HT1080 (cell line): ENCODE data around the gene ADAMTS9. TPM values are rescaled to one million over a fixed set of nuclear protein-coding genes. Genes with fewer than 3 reads are reported as not detected.
"Not testable (repeated sequence)": the region's sequence is repeated elsewhere in the genome, so short reads cannot be mapped to it uniquely, and the experiment has no call there.

Source experiments
- DNase-seq: peaks from one replicate; pipeline ENCODE4 v3.0.0-alpha.2; 2015; ENCODE audit warnings: low read depth
- total RNA-seq: library from RNA; depleted of rRNA; stranded (reverse); fragments of >200 nt; shearing (Covaris generic); gene quantifications from 2 replicates; pipeline ENCODE4 v1.2.3, GENCODE V29; 2014

Gene ADAMTS9
- total RNA-seq, 1 experiment from 2014 or later = 1.8 TPM

- DNase-seq = not testable (repeated sequence)
Observed at GRCh38 chr3:64545239-64545638, 142.6 kb downstream of the ADAMTS9 start.

GRCh38 chr3:64541803-64542202, 146.0 kb downstream of the ADAMTS9 start:
- DNase-seq = no peak

- DNase-seq = no peak
Observed at GRCh38 chr3:64539451-64540196, 148.2 kb downstream of the ADAMTS9 start.

GRCh38 chr3:64536166-64536565, 151.6 kb downstream of the ADAMTS9 start:
- DNase-seq = no peak

GRCh38 chr3:64533617-64534317, 154.0 kb downstream of the ADAMTS9 start:
- DNase-seq = peak; percentile 80

- DNase-seq = peak; percentile 63
Observed at GRCh38 chr3:64530434-64531049, 157.3 kb downstream of the ADAMTS9 start.

- no peak for DNase-seq
Observed at GRCh38 chr3:64523324-64523723, 164.5 kb downstream of the ADAMTS9 start.

GRCh38 chr3:64520334-64520733, 167.5 kb downstream of the ADAMTS9 start:
- DNase-seq = no peak

- DNase-seq = no peak
Observed at GRCh38 chr3:64518950-64519349, 168.8 kb downstream of the ADAMTS9 start.

- DNase-seq = peak; percentile 15
Observed at GRCh38 chr3:64518496-64518895, 169.3 kb downstream of the ADAMTS9 start.

GRCh38 chr3:64514889-64515288, 172.9 kb downstream of the ADAMTS9 start:
- no peak for DNase-seq

GRCh38 chr3:64509206-64509605, 178.6 kb downstream of the ADAMTS9 start:
- no peak for DNase-seq

GRCh38 chr3:64508140-64508539, 179.7 kb downstream of the ADAMTS9 start:
- no peak for DNase-seq

- DNase-seq = no peak
Observed at GRCh38 chr3:64506255-64506654, 181.5 kb downstream of the ADAMTS9 start.

GRCh38 chr3:64505419-64505818, 182.4 kb downstream of the ADAMTS9 start:
- DNase-seq = no peak

- peak; percentile 59 for DNase-seq
Observed at GRCh38 chr3:64502284-64502683, 185.5 kb downstream of the ADAMTS9 start.

- DNase-seq = no peak
Observed at GRCh38 chr3:64501298-64501906, 186.4 kb downstream of the ADAMTS9 start.

GRCh38 chr3:64496786-64497490, 190.9 kb downstream of the ADAMTS9 start:
- no peak for DNase-seq

GRCh38 chr3:64495781-64496334, 191.9 kb downstream of the ADAMTS9 start:
- DNase-seq = no peak

GRCh38 chr3:64495121-64495780, 192.5 kb downstream of the ADAMTS9 start:
- no peak for DNase-seq
